K562 (cell line): Measurements from ENCODE around the gene TMEM217. TPM values are rescaled to one million over a fixed set of nuclear protein-coding genes. Genes with fewer than 3 reads are reported as not detected.
"Not testable (repeated sequence)": the region's sequence is repeated elsewhere in the genome, so short reads cannot be mapped to it uniquely, and the experiment has no call there.

Experiments
- JUN ChIP-seq, 2 experiments: sonication (generic) in 1 of 2; formaldehyde crosslinking in 1 of 2; IDR thresholded peaks; 2 replicates each; pipeline versions ENCODE4 v1.6.1 to v1.8.0; 2012 to 2022; ENCODE audit warnings: borderline replicate concordance in 2 of 2, mild to moderate bottlenecking in 2 of 2, improper control_type of control experiment in 1 of 2, low read depth in 1 of 2, low read length in 1 of 2, missing genetic modification reagents in 1 of 2
- MLLT1 ChIP-seq, 2 experiments: fragments of 450-650 bp; IDR thresholded peaks; 2 replicates each; pipeline ENCODE4 v1.6.1; 2016
- REST ChIP-seq, 2 experiments: fragments of 450-650 bp; formaldehyde crosslinking in 1 of 2; IDR thresholded peaks; 2 replicates each; pipeline versions ENCODE4 v1.4.0 to v1.6.1; 2014 to 2020; ENCODE audit warnings: mild to moderate bottlenecking in 2 of 2, borderline replicate concordance in 1 of 2, low read depth in 1 of 2
- SMAD4 ChIP-seq: fragments of 250-450 bp; sonication (Bioruptor Pico); conservative IDR thresholded peaks from 2 replicates; pipeline ENCODE4 v1.8.0; 2021; ENCODE audit warnings: inconsistent platforms, mild to moderate bottlenecking, moderate library complexity
- ZNF76 ChIP-seq: fragments of 250-450 bp; sonication (Bioruptor Pico); IDR thresholded peaks from 2 replicates; pipeline ENCODE4 v1.4.0; 2020; ENCODE audit warnings: mild to moderate bottlenecking, moderate library complexity, borderline replicate concordance
- polyA plus RNA-seq, 8 experiments: library from polyadenylated mRNA; depleted of rRNA in 4 of 8; stranded (reverse) in 5 of 8; unstranded in 3 of 8; fragments of >200 nt; fragmentation: Nextera tagmentation in 2 of 8; fragmentation: Illumina TruSeq in 1 of 8; extraction: Ambion mirVana in 2 of 8; extraction: Trizol in 1 of 8; gene quantifications; 2 replicates each; pipeline versions ENCODE4 v1.2.1 to v1.2.3, GENCODE V29; 2011 to 2014; ENCODE audit warnings: inconsistent platforms in 1 of 8, missing spikeins in 1 of 8
- total RNA-seq, 7 experiments: library from RNA; depleted of rRNA in 6 of 7; stranded (reverse); fragments of >200 nt in 6 of 7; fragmentation: Illumina TruSeq in 2 of 7; extraction: Trizol in 2 of 7; gene quantifications; 2 replicates each; pipeline versions ENCODE4 v1.2.1 to v1.2.3, GENCODE V29; 2011 to 2021; ENCODE audit warnings: low replicate concordance in 1 of 7

TMEM217 gene
- total and polyA plus RNA-seq, 9 of the 15 experiments (the other 6 are each of a cell fraction or from before 2014, with no cell fraction given) = 1.3 to 8.0 (median 1.9) TPM

GRCh38 chr6:37180610-37181009 lies 77.3 kb downstream of the TMEM217 start (continued):
- TF ChIP-seq SMAD4 (CRISPR knock-in tag) (peak; percentile 41; the same call in 1 of the 2 replicates), REST (IDR thresholded peaks at IDR 0.05; ENCODE audit: borderline replicate concordance) (0 out of 2 replicates have a peak, but pooled peaks have one; percentile 18), JUN (IDR thresholded peaks at IDR 0.05; ENCODE audit: borderline replicate concordance, low read depth, low read length) (peak; percentile 52; the same call in 1 of the 2 replicates), ZNF76 (CRISPR knock-in tag) (peak; percentile 60; the same call in 1 of the 2 replicates), MLLT1 (IDR thresholded peaks at IDR 0.05) (peak in 1 of 2 experiments; percentile 47; a peak in 1 of 4 replicates)
- not testable (repeated sequence) for TF ChIP-seq REST (CRISPR knock-in tag; IDR thresholded peaks at IDR 0.05; ENCODE audit: low read depth); JUN (CRISPR knock-in tag; IDR thresholded peaks at IDR 0.05; ENCODE audit: borderline replicate concordance)
